ENCODE measurements around the gene TNFRSF25.

Gene TNFRSF25

GRCh38 chr1:6419804-6420453 is 46.0 kb downstream of the TNFRSF25 start, which contains the start of gene HES2:
HES2 (minus strand) TSS chr1:6419919; CDS start chr1:6419820, 99 bp downstream.
- DNase-seq (ENCODE audit: extremely low read depth in 1 of 2, low read depth in 1 of 2): no peak

- DNase-seq (ENCODE audit: extremely low read depth in 1 of 2, low read depth in 1 of 2): no peak
Measured at GRCh38 chr1:6419397-6419803, 46.6 kb downstream of the TNFRSF25 start.

GRCh38 chr1:6418668-6419396 is 47.1 kb downstream of the TNFRSF25 start:
- DNase-seq (ENCODE audit: extremely low read depth in 1 of 2, low read depth in 1 of 2): no peak

GRCh38 chr1:6417961-6418667 is 47.9 kb downstream of the TNFRSF25 start:
- no peak for DNase-seq (ENCODE audit: extremely low read depth in 1 of 2, low read depth in 1 of 2)

- no peak for DNase-seq (ENCODE audit: extremely low read depth in 1 of 2, low read depth in 1 of 2)
Measured at GRCh38 chr1:6416906-6417305, 49.1 kb downstream of the TNFRSF25 start.

- DNase-seq (ENCODE audit: extremely low read depth in 1 of 2, low read depth in 1 of 2): no peak
Measured at GRCh38 chr1:6416295-6416656, 49.7 kb downstream of the TNFRSF25 start.

GRCh38 chr1:6414881-6415626 is 50.9 kb downstream of the TNFRSF25 start:
- DNase-seq (ENCODE audit: extremely low read depth in 1 of 2, low read depth in 1 of 2): no peak

- DNase-seq (ENCODE audit: extremely low read depth in 1 of 2, low read depth in 1 of 2): peak in 1 of 2 donors; percentile 36
Measured at GRCh38 chr1:6414443-6414844, 51.5 kb downstream of the TNFRSF25 start.

GRCh38 chr1:6412896-6413295 is 53.1 kb downstream of the TNFRSF25 start:
- DNase-seq (ENCODE audit: extremely low read depth in 1 of 2, low read depth in 1 of 2): no peak

Data from stimulated activated CD8-positive, alpha-beta memory T cell treated with anti-CD3 and anti-CD28 coated beads, Interleukin-7, amount 100 ng/mL, for 48 hours (primary cell).